ENCODE results near the gene ACBD5.

- no peak for TF ChIP-seq CTCF (IDR thresholded peaks at IDR 0.05; ENCODE audit: low read length)
- TF ChIP-seq EZH2 (IDR thresholded peaks at IDR 0.05; ENCODE audit: borderline replicate concordance, low read length): no peak
Measured at GRCh38 chr10:27197980-27198620, 42.5 kb downstream of the ACBD5 start.

Measured in OCI-LY1 (cell line).